Measurements from ENCODE around the gene SSBP2.

The SSBP2 gene

GRCh38 chr5:81575924-81576323 is 175.0 kb downstream of the SSBP2 start:
- no peak for DNase-seq

- DNase-seq: no peak
Observed at GRCh38 chr5:81572201-81572600, 178.7 kb downstream of the SSBP2 start.

GRCh38 chr5:81558188-81558587 is 192.7 kb downstream of the SSBP2 start:
- no peak for DNase-seq

- no peak for DNase-seq
Observed at GRCh38 chr5:81556809-81557208, 194.1 kb downstream of the SSBP2 start.

- no peak for DNase-seq
Observed at GRCh38 chr5:81555865-81556264, 195.0 kb downstream of the SSBP2 start.

GRCh38 chr5:81554647-81555046 is 196.2 kb downstream of the SSBP2 start:
- no peak for DNase-seq

- no peak for DNase-seq
Observed at GRCh38 chr5:81553567-81554212, 197.2 kb downstream of the SSBP2 start.

GRCh38 chr5:81552852-81553566 is 197.9 kb downstream of the SSBP2 start:
- DNase-seq: no peak

- DNase-seq: no peak
Observed at GRCh38 chr5:81549123-81549522, 201.8 kb downstream of the SSBP2 start.

GRCh38 chr5:81547001-81547400 is 203.9 kb downstream of the SSBP2 start:
- DNase-seq: no peak

GRCh38 chr5:81545911-81546310 is 205.0 kb downstream of the SSBP2 start:
- no peak for DNase-seq

- no peak for DNase-seq
Observed at GRCh38 chr5:81544351-81545018, 206.4 kb downstream of the SSBP2 start.

- DNase-seq: no peak
Observed at GRCh38 chr5:81542242-81542641, 208.7 kb downstream of the SSBP2 start.

GRCh38 chr5:81537905-81538547 is 212.9 kb downstream of the SSBP2 start:
- DNase-seq: no peak

- no peak for DNase-seq
Observed at GRCh38 chr5:81534441-81534840, 216.5 kb downstream of the SSBP2 start.

- DNase-seq: no peak
Observed at GRCh38 chr5:81533629-81534405, 217.1 kb downstream of the SSBP2 start.

GRCh38 chr5:81530919-81531318 is 220.0 kb downstream of the SSBP2 start:
- no peak for DNase-seq

- DNase-seq: no peak
Observed at GRCh38 chr5:81525690-81526089, 225.2 kb downstream of the SSBP2 start.

GRCh38 chr5:81524015-81524414 is 226.9 kb downstream of the SSBP2 start:
- DNase-seq: no peak

- DNase-seq: no peak
Observed at GRCh38 chr5:81522571-81522970, 228.3 kb downstream of the SSBP2 start.

GRCh38 chr5:81520769-81521168 is 230.1 kb downstream of the SSBP2 start:
- no peak for DNase-seq

- no peak for DNase-seq
Observed at GRCh38 chr5:81519217-81519905, 231.5 kb downstream of the SSBP2 start.

All from NCI-H446 (cell line).